Mucosa of descending colon (tissue), 3 donors: Measurements from ENCODE around the gene AFMID. TPM values are rescaled to one million over a fixed set of nuclear protein-coding genes. Genes with fewer than 3 reads are reported as not detected.

Experiments used
- ATAC-seq: fragments of 200-7000 bp; cut with Tn5 transposase; one replicate; pipeline ENCODE4 v1.9.1; 2020; ENCODE audit warnings: mild to moderate bottlenecking, moderate library complexity
- DNase-seq, 3 donors: peaks; one replicate each; pipeline ENCODE4 v3.0.0-alpha.2; 2020
- H3K36me3 ChIP-seq: fragments of 200-600 bp; one replicate; pipeline ENCODE4 v1.8.0; 2021; ENCODE audit warnings: low read depth, mild to moderate bottlenecking
- H3K4me1 ChIP-seq: fragments of 200-600 bp; one replicate; pipeline ENCODE4 v1.8.0; 2021; ENCODE audit warnings: low read depth, mild to moderate bottlenecking
- H3K4me3 ChIP-seq: fragments of 200-600 bp; one replicate; pipeline ENCODE4 v1.8.0; 2021; ENCODE audit warnings: mild to moderate bottlenecking
- H3K9me3 ChIP-seq: fragments of 200-600 bp; one replicate; pipeline ENCODE4 v1.8.0; 2021; ENCODE audit warnings: mild to moderate bottlenecking
- intact Hi-C, 2 donors: fragments of 100-400 bp; cut with DNase I in 1 of 2; cut with micrococcal nuclease in 1 of 2; formaldehyde crosslinking; loops; one replicate each; pipeline versions ENCODE4 v1.11.0 to v1.11.1; 2022; cut with DNase I, micrococcal nuclease
- total RNA-seq, 3 donors: library from RNA; stranded (reverse); fragmentation: NEBNext Ultra II Directional in 2 of 3; extraction: Animal tissue kit (Norgen Biotek cat#: 25700) in 2 of 3; gene quantifications; one replicate each; pipeline versions ENCODE4 v1.2.1 to v1.2.4, GENCODE V29; 2021 to 2023
- TF ChIP-seq, protein P1 (sequence below): fragments of 200-600 bp; IDR thresholded peaks from one replicate; pipeline ENCODE4 v1.8.0; 2022; ENCODE audit warnings: antibody characterized with exemption, mild to moderate bottlenecking
- donor health status: DM: no; HTN: no; CAD: no; lungs with moderate emphysema.
- donor health status: DM: no; HTN: no; CAD: no.
- donor health status: DM: no; HTN: yes; CAD: no.

Gene AFMID
- total RNA-seq, 3 donors from 2014 or later: 14.2 to 39.9 (median 27.9) TPM

DNA sequence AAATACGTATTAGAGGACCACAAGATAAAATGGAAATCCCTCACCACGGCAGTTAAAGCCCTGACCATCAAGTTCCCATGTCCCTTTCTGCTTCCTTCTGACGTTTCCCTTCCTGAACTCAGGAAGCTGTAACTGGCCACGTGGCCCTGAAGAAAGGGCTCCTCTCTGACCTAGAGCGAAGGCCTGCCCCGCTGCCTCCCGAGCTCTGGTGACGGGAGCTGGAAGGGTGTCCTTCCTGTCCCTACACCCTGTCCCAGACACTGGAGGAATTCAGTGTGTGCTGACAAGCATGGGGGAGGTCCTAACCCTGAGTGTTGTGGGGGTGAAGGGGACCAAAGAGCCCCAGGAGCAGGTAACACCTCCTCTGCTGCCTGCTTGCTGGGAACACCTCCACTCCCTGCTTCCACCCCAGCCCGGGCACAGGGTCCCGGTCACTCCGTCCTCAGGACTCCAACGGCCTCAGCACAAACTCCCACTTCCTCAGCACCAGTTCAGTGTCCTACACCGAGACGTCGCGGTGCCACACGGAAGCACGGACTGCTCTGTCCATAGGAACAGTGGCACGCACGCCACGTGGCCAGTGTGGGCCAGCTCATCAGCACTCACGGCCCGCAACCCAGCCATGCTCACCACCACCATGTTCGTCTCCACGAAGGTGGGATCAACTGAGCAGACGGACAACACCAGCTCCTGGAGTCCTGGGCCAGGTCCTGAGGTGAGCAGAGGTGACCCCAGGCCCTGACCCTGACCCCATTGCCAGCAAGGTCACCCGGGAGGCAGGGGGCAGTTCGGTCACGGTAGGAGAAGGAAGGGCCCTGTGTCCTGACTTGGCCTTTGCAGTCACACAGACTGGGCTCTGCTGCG lies 61.1 kb downstream of the AFMID start:
- Histone ChIP-seq H3K36me3 (no peaks in the 10 kb centered on the region), H3K9me3 (no peaks in the 10 kb centered on the region), H3K4me3 (no peak overlapping the region), H3K4me1 (peaks cover 20% of the 10 kb centered on the region)
- DNase-seq (no peak), ATAC-seq (no peak)
- intact Hi-C loops: no loop called here
- TF ChIP-seq, protein P1, sequence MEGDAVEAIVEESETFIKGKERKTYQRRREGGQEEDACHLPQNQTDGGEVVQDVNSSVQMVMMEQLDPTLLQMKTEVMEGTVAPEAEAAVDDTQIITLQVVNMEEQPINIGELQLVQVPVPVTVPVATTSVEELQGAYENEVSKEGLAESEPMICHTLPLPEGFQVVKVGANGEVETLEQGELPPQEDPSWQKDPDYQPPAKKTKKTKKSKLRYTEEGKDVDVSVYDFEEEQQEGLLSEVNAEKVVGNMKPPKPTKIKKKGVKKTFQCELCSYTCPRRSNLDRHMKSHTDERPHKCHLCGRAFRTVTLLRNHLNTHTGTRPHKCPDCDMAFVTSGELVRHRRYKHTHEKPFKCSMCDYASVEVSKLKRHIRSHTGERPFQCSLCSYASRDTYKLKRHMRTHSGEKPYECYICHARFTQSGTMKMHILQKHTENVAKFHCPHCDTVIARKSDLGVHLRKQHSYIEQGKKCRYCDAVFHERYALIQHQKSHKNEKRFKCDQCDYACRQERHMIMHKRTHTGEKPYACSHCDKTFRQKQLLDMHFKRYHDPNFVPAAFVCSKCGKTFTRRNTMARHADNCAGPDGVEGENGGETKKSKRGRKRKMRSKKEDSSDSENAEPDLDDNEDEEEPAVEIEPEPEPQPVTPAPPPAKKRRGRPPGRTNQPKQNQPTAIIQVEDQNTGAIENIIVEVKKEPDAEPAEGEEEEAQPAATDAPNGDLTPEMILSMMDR: no peak

DNA sequence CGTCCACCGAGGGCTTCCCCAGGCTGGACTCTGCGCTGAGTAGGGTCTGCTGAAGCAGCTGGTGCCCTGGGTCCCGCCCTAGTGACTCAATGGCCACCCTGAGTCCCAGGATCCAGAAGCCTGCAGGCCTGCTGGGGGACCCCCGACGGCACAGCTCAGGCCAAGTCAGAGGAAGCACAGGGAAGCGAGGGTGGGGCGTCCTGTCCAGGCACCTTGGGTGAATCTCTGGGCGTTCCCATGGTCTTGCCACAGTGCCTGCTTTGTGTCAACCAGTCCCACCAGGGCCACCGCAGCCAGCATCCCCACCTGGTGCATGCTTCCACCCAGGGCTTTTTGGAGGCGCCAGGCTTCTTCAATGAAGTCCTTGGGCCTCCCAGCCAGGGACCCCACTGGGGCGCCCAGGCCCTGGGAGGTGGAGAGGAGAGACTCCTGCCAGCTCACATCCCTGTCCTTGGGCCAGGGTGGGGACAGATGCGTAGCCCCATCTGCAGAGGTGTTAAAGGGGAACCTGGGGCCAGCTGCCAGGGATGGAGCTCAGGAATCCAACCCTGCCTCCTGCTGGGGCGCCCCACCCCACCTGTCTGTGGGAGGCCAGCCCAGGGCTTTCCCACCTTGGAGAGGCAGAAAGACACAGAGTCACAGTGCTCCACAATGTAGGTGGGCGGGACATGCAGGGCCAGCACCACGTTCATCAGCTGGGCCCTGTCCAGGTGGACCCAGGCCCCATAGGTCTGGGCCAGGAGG lies 62.1 kb downstream of the AFMID start:
- intact Hi-C loops: no loop called here
- Histone ChIP-seq H3K4me3 (no peak overlapping the region), H3K36me3 (no peaks in the 10 kb centered on the region), H3K4me1 (peaks cover 21% of the 10 kb centered on the region), H3K9me3 (no peaks in the 10 kb centered on the region)
- TF ChIP-seq, protein P1: no peak
- ATAC-seq: no peak
- DNase-seq: no peak

DNA sequence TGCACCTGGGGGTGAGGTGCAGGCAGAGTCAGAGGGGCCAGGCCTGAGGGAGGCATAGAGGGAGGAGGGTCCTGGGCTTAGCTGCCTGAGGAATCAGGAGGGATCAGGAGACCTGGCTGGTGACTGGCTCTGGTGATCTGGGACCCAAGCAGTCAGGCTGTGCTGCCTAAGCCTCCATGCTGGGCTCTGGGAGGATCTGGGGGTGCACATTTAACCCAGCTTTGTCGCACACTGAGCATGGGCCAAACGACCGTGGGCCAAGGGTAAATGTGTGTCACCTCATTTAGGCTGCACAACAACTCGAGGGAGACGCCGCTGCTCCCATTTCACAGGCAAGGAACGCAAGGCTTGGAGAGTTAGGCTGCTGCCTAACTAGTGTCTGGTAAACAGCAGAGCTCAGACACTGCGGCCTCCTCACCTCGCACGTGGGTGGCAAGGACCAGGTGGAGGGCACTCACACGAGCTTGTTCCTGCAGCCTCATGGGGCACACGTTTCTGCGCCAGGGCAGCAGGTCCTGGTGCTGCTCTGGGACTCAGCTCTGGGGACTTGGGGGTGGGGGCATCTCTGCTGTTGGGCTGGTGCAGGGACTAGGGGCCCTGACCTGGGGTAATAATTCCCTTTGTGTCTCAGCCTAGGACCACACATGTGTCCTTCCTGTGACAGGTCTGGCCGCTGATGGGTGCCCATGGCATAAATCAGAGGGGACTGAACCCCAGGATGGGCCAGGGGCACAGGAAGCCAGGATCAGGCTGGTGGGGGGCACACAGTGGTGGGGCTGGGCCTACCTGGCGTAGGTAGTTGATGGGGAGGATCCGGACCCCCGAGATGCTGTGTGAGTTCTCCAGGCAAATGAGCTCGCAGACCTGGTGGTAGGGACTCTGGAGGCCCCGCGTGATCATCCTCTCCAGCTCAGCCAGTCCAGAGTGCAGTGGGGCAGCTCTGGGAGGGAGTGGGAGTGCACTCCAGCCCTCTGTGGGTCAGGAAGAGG lies 63.0 kb downstream of the AFMID start:
- no peaks in the 10 kb centered on the region for H3K36me3 ChIP-seq
- ATAC-seq (no peak), DNase-seq (no peak)
- TF ChIP-seq, protein P1: no peak
- no peaks in the 10 kb centered on the region for H3K9me3 ChIP-seq
- intact Hi-C loops: loop anchor here in 1 of 2 donors (10.0 kb wide), 1 partner anchor 175 kb away; no protein-coding TSS in a partner anchor
- H3K4me3 ChIP-seq: no peak overlapping the region
- peaks cover 21% of the 10 kb centered on the region for H3K4me1 ChIP-seq

DNA sequence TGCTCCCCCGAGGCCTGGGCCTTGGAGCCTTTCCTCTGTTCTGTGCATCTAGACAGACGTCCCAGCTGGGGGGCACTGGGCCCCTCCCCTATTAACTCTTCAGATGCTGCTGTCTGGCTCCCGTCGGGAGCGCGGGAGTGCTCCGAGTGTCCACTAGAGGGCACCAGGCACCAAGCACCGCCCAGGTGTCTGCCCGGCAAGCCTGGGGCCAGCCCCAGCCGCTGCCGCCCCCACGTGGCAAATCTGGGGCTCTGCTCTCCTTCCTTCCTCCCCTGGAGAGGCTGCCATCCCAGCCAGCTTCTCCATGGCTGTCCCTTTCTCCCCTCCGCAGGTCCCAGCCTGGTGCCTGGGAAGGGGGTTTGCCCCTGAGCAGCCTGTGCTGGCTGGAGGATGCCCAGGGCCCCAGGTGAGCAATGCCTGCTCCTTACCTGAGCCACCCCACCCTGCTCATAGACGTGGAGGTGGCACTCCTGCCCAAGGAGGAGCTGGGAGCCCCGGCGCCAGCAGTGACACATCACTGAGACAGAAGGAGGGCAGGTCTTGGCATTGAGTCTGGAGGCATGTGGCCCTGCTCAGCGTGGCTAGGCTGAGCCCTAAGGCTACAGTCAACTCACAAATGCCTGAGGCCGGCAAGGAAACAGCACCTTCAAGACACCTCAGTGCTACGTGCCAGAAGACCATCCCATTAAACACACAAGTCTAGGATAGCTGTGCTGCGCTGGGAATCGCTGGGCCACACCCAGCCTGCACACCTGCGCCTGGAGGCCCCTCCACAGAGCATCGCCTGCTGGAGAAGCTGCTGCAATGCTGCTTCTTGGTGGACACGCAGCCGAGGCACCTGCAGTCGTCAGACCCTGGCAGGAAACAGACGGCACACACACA lies 64.0 kb downstream of the AFMID start:
- H3K9me3 ChIP-seq: no peaks in the 10 kb centered on the region
- no peak overlapping the region for H3K4me3 ChIP-seq
- intact Hi-C loops: loop anchor here in 1 of 2 donors (10.0 kb wide), 1 partner anchor 174 kb away; no protein-coding TSS in a partner anchor
- TF ChIP-seq, protein P1: peak; percentile 98
- H3K36me3 ChIP-seq: no peaks in the 10 kb centered on the region
- ATAC-seq (peak; percentile 88), DNase-seq (peak; percentile 84 to 92 (median 90))
- peaks cover 21% of the 10 kb centered on the region for H3K4me1 ChIP-seq
